HG03575 (cell line): ENCODE measurements around the gene DHCR24.

ENCODE experiments used
- ATAC-seq: cut with Tn5 transposase; IDR thresholded peaks from one replicate; pipeline ENCODE4 v1.9.1; 2021; ENCODE audit not compliant: unreplicated experiment, insufficient number of reproducible peaks, low FRiP score; ENCODE audit errors: extremely low read depth

DHCR24 gene

GRCh38 chr1:54833121-54833520 lies 53.9 kb downstream of the DHCR24 start:
- ATAC-seq, result no peak

- no peak for ATAC-seq
Measured at GRCh38 chr1:54826226-54826816, 60.7 kb downstream of the DHCR24 start.

GRCh38 chr1:54825696-54826095 lies 61.3 kb downstream of the DHCR24 start:
- ATAC-seq, result no peak

- no peak for ATAC-seq
Measured at GRCh38 chr1:54823670-54824069, 63.3 kb downstream of the DHCR24 start.

- ATAC-seq, result no peak
Measured at GRCh38 chr1:54819733-54820132, 67.3 kb downstream of the DHCR24 start.

- ATAC-seq, result no peak
Measured at GRCh38 chr1:54819195-54819536, 67.8 kb downstream of the DHCR24 start.

GRCh38 chr1:54818461-54819194 lies 68.4 kb downstream of the DHCR24 start:
- no peak for ATAC-seq

- no peak for ATAC-seq
Measured at GRCh38 chr1:54816951-54817350, 70.0 kb downstream of the DHCR24 start.

GRCh38 chr1:54816130-54816529 lies 70.9 kb downstream of the DHCR24 start:
- no peak for ATAC-seq

- ATAC-seq, result no peak
Measured at GRCh38 chr1:54815086-54815876, 71.7 kb downstream of the DHCR24 start.

- no peak for ATAC-seq
Measured at GRCh38 chr1:54814571-54814970, 72.4 kb downstream of the DHCR24 start.

- ATAC-seq, result no peak
Measured at GRCh38 chr1:54814126-54814498, 72.9 kb downstream of the DHCR24 start.

- no peak for ATAC-seq
Measured at GRCh38 chr1:54813485-54814125, 73.4 kb downstream of the DHCR24 start.

- no peak for ATAC-seq
Measured at GRCh38 chr1:54812801-54813484, 74.1 kb downstream of the DHCR24 start.

- ATAC-seq, result no peak
Measured at GRCh38 chr1:54811739-54812655, 75.0 kb downstream of the DHCR24 start.

- ATAC-seq, result no peak
Measured at GRCh38 chr1:54811066-54811465, 75.9 kb downstream of the DHCR24 start.

GRCh38 chr1:54810153-54810942 lies 76.6 kb downstream of the DHCR24 start:
- no peak for ATAC-seq
